Measurements from ENCODE around the gene HSD11B1L.

- TF ChIP-seq CTCF (IDR thresholded peaks at IDR 0.05; ENCODE audit: insufficient read depth, low read depth, low read length) (no peak), EZH2 (IDR thresholded peaks at IDR 0.05; ENCODE audit: insufficient read depth, low read length) (no peak)
Observed at GRCh38 chr19:5690955-5691821, 10.4 kb downstream of the HSD11B1L start.

All from astrocyte (in vitro differentiated cells and primary cell).